ENCODE measurements around the gene PSORS1C2.

DNA sequence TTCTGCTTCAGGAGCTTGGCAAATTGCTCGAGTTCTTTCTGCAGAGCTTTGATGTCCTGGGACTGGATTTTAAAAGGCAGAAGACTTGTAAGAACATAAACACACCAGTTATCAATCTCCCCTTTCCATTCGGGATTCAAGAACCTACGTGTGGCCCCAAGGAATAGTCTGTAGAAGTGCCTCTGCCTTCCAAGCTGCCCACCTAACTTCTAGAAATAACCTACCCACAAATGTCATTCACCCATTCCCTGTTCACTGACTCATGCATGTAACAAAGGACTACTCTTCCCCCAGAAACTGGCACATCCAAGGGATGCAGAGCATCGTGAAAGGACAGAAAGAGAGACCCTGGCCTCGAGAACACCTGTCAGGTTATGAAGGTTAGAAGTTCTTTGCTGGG lies 27.1 kb upstream of the PSORS1C2 start:
- TF ChIP-seq CTCF (conservative IDR thresholded peaks at IDR 0.05; ENCODE audit: low read depth, low read length) = no peak
- TF ChIP-seq EZH2 (IDR thresholded peaks at IDR 0.05; ENCODE audit: borderline replicate concordance, low read depth, low read length, poor library complexity, severe bottlenecking) = no peak
